HL-60/S4 treated with phorbol 12-myristate 13-acetate at 8.2 ng/mL for 4 days and 3 days (cell line): ENCODE data around the gene RREB1.

ENCODE experiments used
- in situ Hi-C: fragments of 300-500 bp; cut with MboI; formaldehyde crosslinking; loops from 2 replicates; pipeline ENCODE4 v1.15.0; 2022; ENCODE audit warnings: low sequenced_read_pairs

Gene RREB1, protein sequence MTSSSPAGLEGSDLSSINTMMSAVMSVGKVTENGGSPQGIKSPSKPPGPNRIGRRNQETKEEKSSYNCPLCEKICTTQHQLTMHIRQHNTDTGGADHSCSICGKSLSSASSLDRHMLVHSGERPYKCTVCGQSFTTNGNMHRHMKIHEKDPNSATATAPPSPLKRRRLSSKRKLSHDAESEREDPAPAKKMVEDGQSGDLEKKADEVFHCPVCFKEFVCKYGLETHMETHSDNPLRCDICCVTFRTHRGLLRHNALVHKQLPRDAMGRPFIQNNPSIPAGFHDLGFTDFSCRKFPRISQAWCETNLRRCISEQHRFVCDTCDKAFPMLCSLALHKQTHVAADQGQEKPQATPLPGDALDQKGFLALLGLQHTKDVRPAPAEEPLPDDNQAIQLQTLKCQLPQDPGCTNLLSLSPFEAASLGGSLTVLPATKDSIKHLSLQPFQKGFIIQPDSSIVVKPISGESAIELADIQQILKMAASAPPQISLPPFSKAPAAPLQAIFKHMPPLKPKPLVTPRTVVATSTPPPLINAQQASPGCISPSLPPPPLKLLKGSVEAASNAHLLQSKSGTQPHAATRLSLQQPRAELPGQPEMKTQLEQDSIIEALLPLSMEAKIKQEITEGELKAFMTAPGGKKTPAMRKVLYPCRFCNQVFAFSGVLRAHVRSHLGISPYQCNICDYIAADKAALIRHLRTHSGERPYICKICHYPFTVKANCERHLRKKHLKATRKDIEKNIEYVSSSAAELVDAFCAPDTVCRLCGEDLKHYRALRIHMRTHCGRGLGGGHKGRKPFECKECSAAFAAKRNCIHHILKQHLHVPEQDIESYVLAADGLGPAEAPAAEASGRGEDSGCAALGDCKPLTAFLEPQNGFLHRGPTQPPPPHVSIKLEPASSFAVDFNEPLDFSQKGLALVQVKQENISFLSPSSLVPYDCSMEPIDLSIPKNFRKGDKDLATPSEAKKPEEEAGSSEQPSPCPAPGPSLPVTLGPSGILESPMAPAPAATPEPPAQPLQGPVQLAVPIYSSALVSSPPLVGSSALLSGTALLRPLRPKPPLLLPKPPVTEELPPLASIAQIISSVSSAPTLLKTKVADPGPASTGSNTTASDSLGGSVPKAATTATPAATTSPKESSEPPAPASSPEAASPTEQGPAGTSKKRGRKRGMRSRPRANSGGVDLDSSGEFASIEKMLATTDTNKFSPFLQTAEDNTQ (N-terminal part only)

DNA sequence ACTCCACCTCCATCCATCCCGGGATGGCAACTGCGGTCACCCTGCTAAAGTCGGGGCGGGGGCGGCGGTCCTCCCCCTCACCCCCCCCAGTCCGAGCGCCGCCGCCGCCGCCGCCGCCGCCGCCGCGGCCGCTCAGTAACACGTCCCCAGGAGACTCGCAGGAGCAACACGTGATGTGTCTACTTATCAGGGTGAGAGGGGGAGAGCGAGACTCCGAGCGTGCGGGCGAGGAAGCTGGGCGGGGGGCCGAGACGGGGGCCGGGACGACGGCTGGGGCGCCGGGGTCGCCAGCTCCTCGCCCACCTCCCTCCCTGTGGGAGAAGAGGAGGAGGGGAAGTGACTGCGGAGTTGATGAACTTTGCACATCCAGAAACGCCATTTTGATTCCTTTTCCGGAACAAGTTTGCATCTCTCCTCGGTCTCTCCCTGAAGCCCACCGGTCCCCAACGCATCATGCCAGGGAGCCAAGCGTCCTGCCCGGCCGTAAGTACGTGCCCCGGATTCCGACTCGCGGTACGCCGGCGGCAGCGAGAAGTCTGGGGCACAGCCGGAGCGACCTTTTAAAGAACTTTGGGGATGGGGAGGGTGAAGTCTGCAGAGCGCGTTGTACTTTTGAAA, at the start of gene RREB1:
TSS of gene RREB1 (plus strand) at position 384 of the 618 bp plus-strand sequence. CDS start 73,951 bp downstream, outside the sequence.
- in situ Hi-C loops, result no loop called here

DNA sequence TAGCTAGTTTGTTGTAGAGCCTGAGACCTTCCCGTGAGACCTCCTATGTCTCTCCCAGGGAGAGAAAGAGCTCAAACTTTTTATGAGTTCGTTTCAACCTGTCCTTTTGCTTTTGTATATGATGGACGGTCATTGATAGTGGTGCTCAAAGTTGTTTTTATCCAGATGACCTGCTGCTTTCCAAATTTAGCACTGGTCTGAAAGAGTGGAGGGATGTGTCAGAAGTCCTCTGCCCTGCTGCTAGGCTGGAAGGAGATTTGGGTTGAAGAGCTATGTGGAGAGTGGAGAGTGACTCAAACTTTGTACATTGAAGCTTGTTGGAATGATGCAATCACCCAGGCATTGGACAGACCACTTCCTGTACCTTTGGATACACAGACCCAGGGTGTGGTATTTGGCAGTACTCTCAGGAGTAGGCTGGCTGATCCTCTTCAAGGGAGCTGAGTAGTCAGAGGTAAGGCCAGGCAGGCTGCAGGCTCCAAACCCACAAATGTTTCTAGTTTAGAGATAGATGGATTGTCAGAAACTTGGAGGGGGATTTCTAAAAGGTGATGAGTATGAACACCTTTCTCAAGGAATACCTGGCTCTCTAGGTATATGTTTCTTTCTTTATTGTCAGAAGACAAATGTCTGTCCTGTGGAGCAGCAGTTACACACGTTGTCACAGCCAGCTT, 49.4 kb upstream of the RREB1 start:
- in situ Hi-C loops, result no loop called here

DNA sequence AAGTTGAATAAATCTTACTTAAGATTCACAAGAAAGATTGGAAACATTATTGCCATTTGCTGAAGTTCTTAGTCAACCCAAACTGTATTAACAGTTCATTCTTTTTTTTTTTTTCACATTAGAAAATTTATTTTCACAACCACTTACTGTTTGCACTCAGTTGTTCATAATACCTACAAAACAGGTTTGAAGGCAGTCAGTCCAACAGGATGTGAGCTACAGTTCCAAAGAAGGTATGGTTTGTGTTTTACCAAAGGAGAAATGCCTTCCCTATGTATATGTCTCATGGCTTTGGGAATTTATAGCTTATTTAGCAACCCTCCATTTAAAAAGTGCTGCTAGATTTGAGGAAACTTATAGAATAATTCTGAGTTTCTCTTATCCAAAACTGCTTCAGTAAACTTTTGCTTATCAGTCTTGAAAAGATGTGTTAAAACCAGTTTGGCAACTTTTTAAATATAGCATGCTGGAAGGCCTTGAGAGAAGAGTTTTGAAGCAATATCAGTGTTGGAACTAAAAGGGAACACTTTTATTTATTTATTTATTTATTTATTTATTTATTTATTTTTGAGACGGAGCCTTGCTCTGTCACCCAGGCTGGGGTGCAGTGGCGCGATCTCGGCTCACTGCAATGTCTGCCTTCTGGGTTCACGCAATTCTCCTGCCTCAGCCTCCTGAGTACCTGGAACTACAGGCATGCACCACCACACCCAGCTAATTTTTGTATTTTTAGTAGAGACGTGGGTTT, 46.8 kb upstream of the RREB1 start:
- in situ Hi-C loops, result no loop called here

DNA sequence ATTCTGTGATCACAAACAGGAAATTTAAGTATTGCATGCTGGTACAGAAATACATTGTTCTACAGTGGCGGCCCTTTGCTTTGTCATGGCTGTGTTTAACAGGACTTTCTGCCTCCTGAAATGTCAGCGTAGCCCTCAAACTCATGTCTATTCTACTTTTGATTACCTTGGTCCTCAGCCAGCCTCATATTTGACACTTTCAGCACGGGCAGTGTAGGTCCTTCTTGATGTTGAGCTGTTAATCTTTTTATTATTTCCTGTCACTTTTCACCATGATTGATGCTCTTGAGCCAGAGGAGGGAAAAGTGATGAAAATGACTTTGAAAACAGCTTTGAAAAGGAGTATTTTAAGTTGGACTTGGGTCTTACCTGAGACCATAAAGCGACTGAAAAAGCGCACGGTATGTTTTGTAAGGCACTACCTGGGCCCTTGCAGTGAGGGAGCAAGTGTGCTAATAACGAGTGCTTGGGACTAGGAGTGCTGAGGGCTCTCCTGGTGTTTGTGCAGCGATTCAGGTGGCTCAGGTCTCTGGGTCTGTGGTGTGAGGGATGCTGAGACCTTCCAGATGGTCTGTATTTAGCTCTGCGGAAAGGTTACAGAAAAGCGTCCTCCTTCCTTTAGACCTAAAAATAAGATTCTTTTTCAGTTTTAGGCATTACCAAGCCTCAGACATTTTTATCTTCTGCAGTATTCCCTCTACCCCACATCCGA, 45.2 kb upstream of the RREB1 start:
- in situ Hi-C loops, result no loop called here

DNA sequence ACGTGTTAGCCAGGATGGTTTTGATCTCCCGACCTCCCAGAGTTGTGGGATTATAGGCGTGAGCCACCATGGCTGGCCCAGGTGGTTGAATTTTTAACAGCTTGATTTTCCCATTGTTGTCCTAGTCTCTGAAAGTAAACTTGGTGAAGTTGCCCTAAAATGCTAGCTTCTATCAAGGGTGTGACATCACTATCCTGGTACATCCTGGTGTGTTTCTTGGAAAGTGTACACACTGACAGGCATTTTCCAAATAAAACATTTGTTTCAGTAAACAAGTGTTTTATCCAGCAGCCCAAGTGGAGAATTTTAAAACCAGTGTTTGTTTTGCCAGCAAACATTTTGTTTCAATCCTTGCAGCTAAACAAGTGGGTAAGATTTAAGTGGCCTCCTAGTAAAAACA, 40.5 kb upstream of the RREB1 start:
- in situ Hi-C loops, result no loop called here

DNA sequence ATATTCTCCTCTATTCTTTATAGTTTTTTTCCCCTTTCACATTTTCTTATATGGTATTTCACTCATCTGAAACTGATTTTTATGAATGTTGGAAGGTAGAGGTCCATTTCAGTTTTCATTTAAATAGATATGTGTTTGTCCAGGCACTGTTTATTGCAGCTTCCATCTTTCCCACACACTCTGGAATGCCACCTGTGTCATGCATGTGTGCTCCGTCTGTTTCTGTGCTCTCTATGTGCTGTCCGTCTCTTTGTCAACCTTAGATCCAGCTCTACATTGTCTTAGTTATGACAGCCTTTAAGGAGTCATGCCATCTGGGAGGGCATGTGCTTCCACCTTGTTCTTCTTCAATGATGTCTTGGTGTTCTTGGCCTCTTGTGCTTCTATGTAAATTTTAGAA, 36.4 kb upstream of the RREB1 start:
- in situ Hi-C loops, result no loop called here

DNA sequence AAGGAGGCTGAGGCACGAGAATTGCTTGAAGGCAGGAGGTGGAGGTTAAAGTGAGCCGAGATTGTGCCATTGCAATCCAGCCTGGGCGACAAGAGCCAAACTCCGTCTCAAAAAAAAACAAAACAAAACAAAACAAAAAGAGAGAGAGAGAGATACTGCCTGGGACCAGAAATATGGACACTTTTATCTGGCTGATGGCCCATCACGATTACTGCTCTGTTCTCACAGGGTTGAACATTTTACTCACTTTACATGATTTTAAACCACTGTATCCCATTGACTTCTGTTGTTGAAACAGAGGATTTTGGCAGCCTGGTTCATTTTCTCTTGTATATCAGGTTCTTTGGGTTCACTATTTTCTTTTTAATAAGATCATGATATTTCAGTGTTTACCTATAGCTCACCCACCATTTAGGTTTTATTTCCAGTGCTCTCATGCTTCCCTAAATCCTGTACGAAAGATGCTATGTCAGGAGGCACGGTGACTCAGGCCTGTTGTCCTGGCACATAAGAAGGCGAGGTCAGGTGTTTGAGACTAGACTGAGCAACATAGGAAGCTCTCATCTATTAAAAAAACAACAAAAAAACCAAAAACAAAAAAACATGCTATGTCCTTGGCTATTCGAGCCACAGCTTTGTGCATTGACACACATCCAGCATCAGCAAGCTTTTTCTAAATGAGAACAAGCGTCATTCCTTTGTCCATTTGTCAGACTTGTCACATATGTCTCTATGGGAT, 34.5 kb upstream of the RREB1 start:
- in situ Hi-C loops, result no loop called here

DNA sequence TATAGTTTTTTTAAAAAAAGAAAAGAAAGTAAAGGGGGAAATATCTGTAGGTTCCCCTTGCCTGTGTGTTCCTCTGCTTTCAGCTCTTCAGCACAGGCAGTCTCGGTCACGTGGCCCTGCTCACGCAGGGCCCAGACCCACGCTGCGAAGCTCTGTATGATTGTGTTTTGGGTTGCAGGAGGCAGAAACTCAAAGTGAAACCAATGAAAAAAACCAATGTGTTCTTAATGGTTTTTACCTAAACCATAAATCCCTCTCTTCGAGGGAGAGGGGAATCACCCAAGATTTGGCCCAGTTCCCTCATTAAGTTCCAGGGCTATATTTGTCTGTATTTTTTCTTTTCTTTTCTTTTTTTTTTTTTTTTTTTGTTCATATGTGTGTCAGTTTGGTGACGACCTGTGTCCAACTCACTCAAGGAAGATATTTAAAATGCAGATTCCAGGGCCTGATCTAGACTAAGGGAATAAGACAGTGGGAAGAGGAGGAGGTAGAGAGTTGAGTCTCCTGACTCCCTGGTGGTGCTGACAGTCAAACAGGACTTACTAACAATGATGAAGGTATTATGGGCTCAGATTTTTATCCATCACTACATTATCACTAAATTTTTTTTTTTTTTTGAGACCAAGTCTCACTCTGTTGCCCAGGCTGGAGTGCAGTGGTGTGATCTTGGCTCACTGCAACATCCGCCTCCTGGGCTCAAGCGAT, 33.8 kb upstream of the RREB1 start:
- in situ Hi-C loops, result no loop called here

DNA sequence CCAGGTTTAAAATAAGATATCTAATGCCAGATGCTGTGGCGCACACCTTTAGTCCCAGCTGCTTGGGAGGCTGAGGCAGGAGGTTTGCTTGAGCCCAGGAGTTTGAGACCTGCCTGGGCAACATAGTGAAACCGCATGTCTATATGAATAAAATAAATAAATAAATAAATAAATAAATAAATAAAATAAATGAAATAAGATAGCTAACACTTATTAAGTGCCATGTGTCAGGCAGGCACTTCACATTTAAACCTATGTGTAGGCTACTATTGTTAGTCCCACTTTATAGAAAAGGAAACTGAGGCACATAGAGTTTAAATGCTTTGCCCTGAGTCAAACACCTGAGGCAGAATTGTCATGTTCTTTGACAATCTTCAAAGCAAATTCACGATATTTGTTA, 32.9 kb upstream of the RREB1 start:
- in situ Hi-C loops, result no loop called here

DNA sequence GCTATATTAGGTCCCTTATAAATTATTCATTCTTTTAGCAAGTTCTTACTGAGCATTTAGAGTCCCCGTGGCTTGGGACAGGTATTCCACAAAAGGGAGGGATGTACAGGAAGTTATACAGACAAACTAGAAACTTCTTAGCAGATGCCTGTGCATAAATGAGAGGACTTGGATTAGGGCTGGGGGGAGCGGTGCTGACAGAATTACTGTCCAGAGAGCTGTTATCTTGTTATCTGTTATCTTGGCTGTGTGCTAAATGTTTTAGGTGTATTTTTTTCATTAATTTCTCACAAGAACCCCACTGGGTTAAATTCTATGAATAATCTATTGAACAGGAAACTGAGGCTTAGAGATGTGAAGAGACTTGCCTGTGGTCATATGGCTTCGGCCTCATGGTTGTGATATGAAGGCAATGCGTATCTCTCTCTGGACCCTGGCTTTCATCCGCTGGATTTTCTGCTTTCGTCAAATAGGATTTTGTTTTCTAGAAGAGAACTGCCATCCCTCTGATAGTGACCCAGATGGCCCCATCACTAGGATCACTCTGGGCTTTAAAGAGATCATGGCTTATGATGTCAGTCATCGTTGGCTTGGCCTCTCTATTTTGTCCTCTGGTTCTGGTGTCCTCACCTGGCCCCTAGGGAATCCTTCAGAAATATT, 32.3 kb upstream of the RREB1 start:
- in situ Hi-C loops, result no loop called here

DNA sequence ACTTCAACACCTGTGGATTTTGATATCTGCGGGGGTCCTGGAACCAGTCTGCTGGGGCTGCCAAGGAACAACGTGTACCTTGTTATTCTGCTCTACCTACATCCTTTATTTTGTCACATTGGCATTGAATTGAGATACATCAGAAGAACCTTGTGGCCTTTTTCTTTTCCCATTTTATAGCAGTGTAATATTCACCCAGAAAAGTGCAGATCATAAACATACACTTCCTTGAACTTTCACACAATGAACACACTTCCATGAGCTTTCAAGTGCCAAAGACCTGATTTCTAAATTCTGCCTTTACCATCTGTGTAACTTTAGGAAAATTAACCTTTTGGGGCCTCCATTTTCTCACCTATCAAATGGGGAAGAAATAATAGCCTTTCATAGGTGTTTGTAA, 29.9 kb upstream of the RREB1 start:
- in situ Hi-C loops, result no loop called here

DNA sequence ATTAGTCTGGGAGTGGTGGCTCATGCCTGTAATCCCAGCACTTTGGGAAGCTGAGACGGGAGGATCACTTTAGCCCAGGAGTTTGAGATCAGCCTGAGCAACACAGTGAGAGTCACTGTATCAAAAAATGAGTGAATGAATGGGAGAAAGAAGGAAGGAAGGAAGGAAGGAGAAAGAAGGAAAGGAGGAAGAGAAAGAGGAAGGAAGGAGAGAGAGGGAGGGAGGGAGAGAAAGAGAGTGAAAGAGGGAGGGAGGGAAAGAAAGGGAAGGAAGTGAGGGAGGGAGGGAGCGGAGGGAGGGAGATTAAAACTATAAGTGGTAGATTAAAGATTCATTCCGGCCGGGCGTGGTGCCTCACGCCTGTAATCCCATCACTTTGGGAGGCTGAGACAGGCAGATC, 28.9 kb upstream of the RREB1 start:
- in situ Hi-C loops, result no loop called here

DNA sequence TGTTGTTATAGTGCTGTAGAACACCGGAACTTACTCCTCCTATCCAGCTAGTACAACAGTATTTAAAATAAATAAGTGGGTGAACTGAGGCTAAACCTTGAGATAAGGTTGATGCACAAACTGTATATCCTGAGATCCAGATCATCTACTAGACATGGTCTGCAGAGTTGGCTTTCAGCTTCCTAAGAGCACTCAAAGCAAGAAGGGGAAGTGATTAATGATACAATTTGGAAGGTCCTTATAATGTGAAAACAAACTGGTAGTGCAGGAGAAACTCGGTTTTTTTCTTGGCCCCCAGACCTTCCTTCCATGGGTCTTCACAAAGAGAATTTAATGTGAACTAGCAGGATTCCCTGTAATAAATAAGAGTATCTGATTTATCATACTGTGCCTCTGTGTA, 27.4 kb upstream of the RREB1 start:
- in situ Hi-C loops, result no loop called here

DNA sequence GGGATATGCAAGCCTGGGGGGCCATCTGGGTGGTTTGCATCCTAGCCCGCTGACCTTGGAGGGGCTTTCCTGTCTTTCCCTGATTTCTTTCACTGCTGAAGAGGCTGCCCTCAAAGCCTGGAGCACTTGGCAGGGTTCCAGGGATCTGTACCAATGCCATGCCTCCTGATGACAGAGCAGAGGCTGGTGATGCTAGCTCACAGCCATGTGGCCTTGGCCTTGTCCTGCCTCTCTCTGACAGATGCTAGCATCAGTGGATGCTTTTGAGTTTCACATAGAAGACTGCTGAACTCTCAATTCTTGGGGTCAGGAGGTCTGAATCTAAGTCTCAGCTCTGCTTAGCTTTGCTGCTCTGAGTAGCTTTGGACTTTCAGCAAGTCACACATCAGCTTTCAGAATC, 21.9 kb upstream of the RREB1 start:
- in situ Hi-C loops, result no loop called here

DNA sequence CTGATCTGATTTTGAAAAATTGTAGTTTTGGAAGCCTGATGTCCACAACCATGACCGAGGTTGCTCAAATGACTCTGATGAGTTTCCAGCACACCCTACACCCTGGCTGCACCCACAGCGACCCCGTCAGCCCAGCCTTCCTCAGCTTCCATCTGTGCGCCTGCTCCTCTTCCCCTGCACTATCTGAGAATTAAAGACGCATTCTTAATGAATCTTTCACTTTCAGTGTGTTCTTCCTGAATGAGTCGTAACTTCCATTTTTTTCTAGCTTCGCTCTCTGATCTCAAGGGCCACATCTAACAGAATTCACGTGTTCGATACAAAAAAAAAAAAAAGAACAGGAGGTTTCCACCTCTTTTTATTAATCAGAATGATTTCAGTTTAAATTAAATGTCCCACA, 21.3 kb upstream of the RREB1 start:
- in situ Hi-C loops, result no loop called here

DNA sequence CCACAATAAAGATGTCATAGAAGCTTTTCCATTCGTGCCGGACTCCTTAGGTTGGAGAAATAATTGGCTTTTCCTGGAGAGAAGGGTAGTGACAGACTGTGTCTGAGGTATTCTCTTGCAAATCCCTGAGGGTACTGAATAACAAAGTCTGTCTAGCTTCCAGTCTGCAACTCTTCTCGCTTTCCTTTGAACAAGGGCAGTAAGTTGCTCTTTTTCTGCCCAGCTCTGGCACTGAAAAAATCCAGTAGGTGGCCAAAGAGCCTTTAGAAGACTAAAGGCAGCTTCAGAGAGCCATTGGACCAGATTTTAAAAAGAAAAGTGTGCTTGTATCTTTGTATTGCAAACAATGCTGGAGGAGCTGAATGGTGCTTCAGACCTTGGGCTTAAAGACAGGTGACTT, 20.7 kb upstream of the RREB1 start:
- in situ Hi-C loops, result no loop called here

DNA sequence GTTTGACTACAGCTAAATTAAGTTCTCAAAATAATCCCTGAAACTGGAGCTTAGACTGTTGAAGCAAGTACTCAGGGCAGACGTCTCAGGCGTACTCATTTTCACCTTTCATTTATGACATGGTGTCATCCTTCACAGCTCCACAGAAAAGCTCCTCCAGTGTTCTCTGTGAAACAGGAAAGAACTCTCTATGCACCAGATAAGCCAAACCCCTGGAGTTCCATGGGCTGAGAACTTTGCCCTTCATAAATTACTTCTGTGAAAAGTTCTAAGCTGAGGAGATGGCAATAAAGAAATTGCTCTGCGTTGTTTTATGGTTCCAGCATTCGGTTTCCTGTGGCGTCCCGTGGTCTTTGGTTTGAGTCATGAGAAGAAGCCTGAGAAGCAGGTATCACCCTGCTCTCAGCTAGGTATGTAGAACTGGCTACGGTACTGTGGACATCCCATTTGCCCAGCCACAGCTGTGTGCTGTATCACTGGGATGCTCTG, 20.2 kb upstream of the RREB1 start:
- in situ Hi-C loops, result no loop called here
